Coronary artery (tissue), 2 donors: ENCODE results near the gene EXOC6B.

Experiments
- DNase-seq: peaks from one replicate; pipeline ENCODE4 v3.0.0-alpha.2; 2017; ENCODE audit warnings: low spot score
- H3K27ac ChIP-seq, 2 donors: fragments of 200-600 bp; sonication (generic); one replicate each; pipeline ENCODE4 v1.5.1; 2016 to 2019
- H3K4me3 ChIP-seq: fragments of 200-600 bp; sonication (generic); 2 replicates; pipeline ENCODE4 v1.5.1; 2016; ENCODE audit warnings: mild to moderate bottlenecking, moderate library complexity
- TF ChIP-seq, protein P1 (sequence below): fragments of 200-600 bp; sonication (generic); IDR thresholded peaks from one replicate; pipeline ENCODE4 v1.5.1; 2019; ENCODE audit warnings: antibody characterized with exemption

The EXOC6B gene

GRCh38 chr2:72361042-72361441 lies 464.8 kb downstream of the EXOC6B start:
- DNase-seq: no peak
- TF ChIP-seq, protein P1, sequence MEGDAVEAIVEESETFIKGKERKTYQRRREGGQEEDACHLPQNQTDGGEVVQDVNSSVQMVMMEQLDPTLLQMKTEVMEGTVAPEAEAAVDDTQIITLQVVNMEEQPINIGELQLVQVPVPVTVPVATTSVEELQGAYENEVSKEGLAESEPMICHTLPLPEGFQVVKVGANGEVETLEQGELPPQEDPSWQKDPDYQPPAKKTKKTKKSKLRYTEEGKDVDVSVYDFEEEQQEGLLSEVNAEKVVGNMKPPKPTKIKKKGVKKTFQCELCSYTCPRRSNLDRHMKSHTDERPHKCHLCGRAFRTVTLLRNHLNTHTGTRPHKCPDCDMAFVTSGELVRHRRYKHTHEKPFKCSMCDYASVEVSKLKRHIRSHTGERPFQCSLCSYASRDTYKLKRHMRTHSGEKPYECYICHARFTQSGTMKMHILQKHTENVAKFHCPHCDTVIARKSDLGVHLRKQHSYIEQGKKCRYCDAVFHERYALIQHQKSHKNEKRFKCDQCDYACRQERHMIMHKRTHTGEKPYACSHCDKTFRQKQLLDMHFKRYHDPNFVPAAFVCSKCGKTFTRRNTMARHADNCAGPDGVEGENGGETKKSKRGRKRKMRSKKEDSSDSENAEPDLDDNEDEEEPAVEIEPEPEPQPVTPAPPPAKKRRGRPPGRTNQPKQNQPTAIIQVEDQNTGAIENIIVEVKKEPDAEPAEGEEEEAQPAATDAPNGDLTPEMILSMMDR: no peak
- H3K27ac ChIP-seq: no peak overlapping the region
- no peak overlapping the region for H3K4me3 ChIP-seq

- Histone ChIP-seq H3K27ac (no peak overlapping the region), H3K4me3 (no peak overlapping the region)
- TF ChIP-seq, protein P1: no peak
- no peak for DNase-seq
These were observed 475.0 kb downstream of the EXOC6B start for GRCh38 chr2:72350852-72351251.

DNA sequence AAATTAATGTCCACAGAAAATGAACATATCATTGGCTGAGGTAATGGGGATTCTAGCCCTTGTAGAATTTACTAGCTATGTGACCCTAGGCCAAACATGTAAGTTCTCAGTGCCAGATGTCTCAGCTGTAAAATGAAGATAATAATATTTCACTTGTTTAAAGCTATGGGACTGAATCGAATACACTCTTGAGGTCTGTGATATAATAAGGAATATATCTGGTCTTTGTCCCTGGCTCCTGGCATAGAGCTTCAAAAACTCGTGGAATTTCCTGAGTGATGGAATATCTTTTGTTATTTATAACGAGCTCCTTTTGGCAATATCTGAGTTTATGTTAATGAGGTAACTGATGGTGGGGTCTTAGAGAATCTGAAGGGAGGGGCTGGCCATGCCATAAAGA lies 476.8 kb downstream of the EXOC6B start:
- Histone ChIP-seq H3K4me3 (no peak overlapping the region), H3K27ac (no peak overlapping the region)
- TF ChIP-seq, protein P1: no peak
- no peak for DNase-seq

GRCh38 chr2:72347081-72347480 lies 478.8 kb downstream of the EXOC6B start:
- H3K27ac ChIP-seq: no peak overlapping the region
- TF ChIP-seq, protein P1: no peak
- DNase-seq: no peak
- no peak overlapping the region for H3K4me3 ChIP-seq

GRCh38 chr2:72341639-72342038 lies 484.2 kb downstream of the EXOC6B start:
- no peak overlapping the region for H3K27ac ChIP-seq
- no peak overlapping the region for H3K4me3 ChIP-seq
- DNase-seq: no peak
- TF ChIP-seq, protein P1: no peak

- TF ChIP-seq, protein P1: no peak
- DNase-seq: no peak
- H3K27ac ChIP-seq: no peak overlapping the region
- H3K4me3 ChIP-seq: no peak overlapping the region
These were observed 485.2 kb downstream of the EXOC6B start for GRCh38 chr2:72340665-72341064.

- TF ChIP-seq, protein P1: no peak
- Histone ChIP-seq H3K4me3 (no peak overlapping the region), H3K27ac (no peak overlapping the region)
- no peak for DNase-seq
These were observed 487.8 kb downstream of the EXOC6B start for GRCh38 chr2:72338076-72338475.
